AG04449 (cell line): ENCODE measurements around the gene MYOM3.

Experiments used
- CTCF ChIA-PET: fragments of 350-600 bp; formaldehyde crosslinking; extraction: SDS; loops from one replicate; lab custom pipeline; 2021; ENCODE audit warnings: antibody characterized with exemption; lab: Yijun Ruan, JAX
- POLR2A ChIA-PET: fragments of 400-600, 350-600 bp; formaldehyde crosslinking; extraction: SDS; loops from one replicate; lab custom pipeline; 2020; ENCODE audit warnings: antibody characterized with exemption, inconsistent platforms; lab: Yijun Ruan, JAX
- DNase-seq: peaks from one replicate; pipeline ENCODE4 v3.0.0-alpha.2; 2010; ENCODE audit warnings: low read depth, low spot score
- H3K4me3 ChIP-seq: 2 replicates; pipeline ENCODE4 v1.5.1; 2011; ENCODE audit warnings: low read depth, mild to moderate bottlenecking, control low read depth, low read length
- CTCF ChIP-seq: IDR thresholded peaks from one replicate; pipeline ENCODE4 v1.5.1; 2011; ENCODE audit warnings: mild to moderate bottlenecking, moderate library complexity, low read length, control low read depth, inconsistent platforms; ENCODE audit not compliant: insufficient read depth; ENCODE audit errors: missing control alignments

The MYOM3 gene

GRCh38 chr1:24111996-24112779 is at the start of gene MYOM3:
Gene MYOM3, minus strand, starts transcription at chr1:24112135. Its CDS starts 3,499 bp downstream, at chr1:24108636.
- CTCF ChIA-PET, result interaction anchor here (0.8 to 3.8 kb wide), 8 partner anchors 13 to 341 kb away, joined by 3 to 25 read pairs (median 6); no protein-coding TSS in a partner anchor
- peak; percentile 65 for TF ChIP-seq CTCF
- H3K4me3 ChIP-seq, result peak within 1 kb of the TSS; percentile 32
- POLR2A ChIA-PET, result no interaction called here
- no peak for DNase-seq

- ChIA-PET CTCF (interaction anchor here (0.7 to 5.7 kb wide), 4 partner anchors 10 to 231 kb away, joined by 3 to 40 read pairs (median 4); no protein-coding TSS in a partner anchor), POLR2A (no interaction called here)
- no peak overlapping the region for H3K4me3 ChIP-seq
- no peak for TF ChIP-seq CTCF
- no peak for DNase-seq
Measured at GRCh38 chr1:24161270-24161669, 49.3 kb upstream of the MYOM3 start.

- POLR2A ChIA-PET, result no interaction called here
- H3K4me3 ChIP-seq, result no peak overlapping the region
- no peak for TF ChIP-seq CTCF
- CTCF ChIA-PET, result interaction anchor here (0.8 to 2.3 kb wide), 2 partner anchors 9 to 43 kb away, joined by 3 to 26 read pairs; no protein-coding TSS in a partner anchor
- no peak for DNase-seq
Measured at GRCh38 chr1:24159366-24159765, 47.4 kb upstream of the MYOM3 start.

- no peak overlapping the region for H3K4me3 ChIP-seq
- no peak for DNase-seq
- ChIA-PET CTCF (interaction anchor here (1.1 to 2.3 kb wide), 2 partner anchors 8 to 14 kb away, joined by 3 to 26 read pairs; no protein-coding TSS in a partner anchor), POLR2A (no interaction called here)
- peak; percentile 27 for TF ChIP-seq CTCF
Measured at GRCh38 chr1:24157918-24158481, 46.1 kb upstream of the MYOM3 start.

GRCh38 chr1:24156542-24157260 is 44.8 kb upstream of the MYOM3 start:
- TF ChIP-seq CTCF, result no peak
- POLR2A ChIA-PET, result no interaction called here
- CTCF ChIA-PET, result interaction anchor here (1.2 to 3.8 kb wide), 2 partner anchors 9 to 11 kb away, joined by 5 to 17 read pairs; no protein-coding TSS in a partner anchor
- no peak for DNase-seq
- no peak overlapping the region for H3K4me3 ChIP-seq
